Measurements from ENCODE around the gene RAB35.
A peak's percentile ranks its signal among the peaks of the same experiment; 100 is the strongest.
"Not testable (repeated sequence)": the region's sequence is repeated elsewhere in the genome, so short reads cannot be mapped to it uniquely, and the experiment has no call there.

Gene RAB35

GRCh38 chr12:120060196-120060595, 56.4 kb downstream of the RAB35 start:
- ATAC-seq (ENCODE audit: low read depth), result no peak
- DNase-seq (ENCODE audit: low spot score in 2 of 2), result no peak
- peaks cover 7% of the 10 kb centered on the region for H3K36me3 Mint-ChIP-seq
- H3K27me3 Mint-ChIP-seq, result no peaks in the 10 kb centered on the region
- H3K9me3 Mint-ChIP-seq, result no peaks in the 10 kb centered on the region
- no peak overlapping the region for H3K4me3 Mint-ChIP-seq
- H3K4me1 Mint-ChIP-seq, result no peaks in the 10 kb centered on the region
- no peak overlapping the region for H3K27ac Mint-ChIP-seq

- ATAC-seq (ENCODE audit: low read depth), result no peak
- Mint-ChIP-seq H3K36me3 (peaks cover 8% of the 10 kb centered on the region), H3K4me1 (peaks cover 2% of the 10 kb centered on the region), H3K4me3 (no peak overlapping the region), H3K27me3 (no peaks in the 10 kb centered on the region), H3K27ac (no peak overlapping the region), H3K9me3 (peaks cover 3% of the 10 kb centered on the region)
- DNase-seq (ENCODE audit: low spot score in 2 of 2), result no peak
These were observed 59.8 kb downstream of the RAB35 start for GRCh38 chr12:120056739-120057138.

- no peak overlapping the region for H3K4me3 Mint-ChIP-seq
- no peak overlapping the region for H3K27ac Mint-ChIP-seq
- ATAC-seq (ENCODE audit: low read depth) (no peak), DNase-seq (ENCODE audit: low spot score in 2 of 2) (no peak)
- H3K27me3 Mint-ChIP-seq, result no peaks in the 10 kb centered on the region
- H3K9me3 Mint-ChIP-seq, result peaks cover 4% of the 10 kb centered on the region
- peaks cover 2% of the 10 kb centered on the region for H3K4me1 Mint-ChIP-seq
- H3K36me3 Mint-ChIP-seq, result peaks cover 8% of the 10 kb centered on the region
These were observed 61.1 kb downstream of the RAB35 start for GRCh38 chr12:120055231-120056000.

GRCh38 chr12:120054293-120054692, 62.3 kb downstream of the RAB35 start:
- Mint-ChIP-seq H3K36me3 (peaks cover 8% of the 10 kb centered on the region), H3K9me3 (peaks cover 4% of the 10 kb centered on the region), H3K4me3 (no peak overlapping the region), H3K4me1 (peaks cover 2% of the 10 kb centered on the region), H3K27ac (no peak overlapping the region), H3K27me3 (no peaks in the 10 kb centered on the region)
- no peak for ATAC-seq (ENCODE audit: low read depth)
- no peak for DNase-seq (ENCODE audit: low spot score in 2 of 2)

GRCh38 chr12:120051535-120051934, 65.0 kb downstream of the RAB35 start:
- Mint-ChIP-seq H3K27me3 (no peaks in the 10 kb centered on the region), H3K9me3 (peaks cover 4% of the 10 kb centered on the region), H3K4me3 (no peak overlapping the region), H3K27ac (no peak overlapping the region), H3K4me1 (peaks cover 2% of the 10 kb centered on the region), H3K36me3 (peaks cover 8% of the 10 kb centered on the region)
- ATAC-seq (ENCODE audit: low read depth) (no peak), DNase-seq (ENCODE audit: low spot score in 2 of 2) (no peak)

- Mint-ChIP-seq H3K4me3 (no peak overlapping the region), H3K9me3 (peaks cover 4% of the 10 kb centered on the region), H3K27me3 (no peaks in the 10 kb centered on the region), H3K27ac (no peak overlapping the region), H3K36me3 (peaks cover 10% of the 10 kb centered on the region), H3K4me1 (peaks cover 2% of the 10 kb centered on the region)
- DNase-seq (ENCODE audit: low spot score in 2 of 2) (no peak), ATAC-seq (ENCODE audit: low read depth) (no peak)
These were observed 67.1 kb downstream of the RAB35 start for GRCh38 chr12:120049426-120049825.

GRCh38 chr12:120048263-120048662, 68.3 kb downstream of the RAB35 start:
- Mint-ChIP-seq H3K27me3 (no peaks in the 10 kb centered on the region), H3K27ac (peak overlapping the region; percentile 36), H3K9me3 (peaks cover 4% of the 10 kb centered on the region), H3K36me3 (peaks cover 11% of the 10 kb centered on the region), H3K4me1 (peaks cover 2% of the 10 kb centered on the region), H3K4me3 (no peak overlapping the region)
- ATAC-seq (ENCODE audit: low read depth) (no peak), DNase-seq (ENCODE audit: low spot score in 2 of 2) (no peak)

GRCh38 chr12:120047072-120047471, 69.5 kb downstream of the RAB35 start:
- Mint-ChIP-seq H3K27me3 (no peaks in the 10 kb centered on the region), H3K27ac (no peak overlapping the region), H3K36me3 (peaks cover 9% of the 10 kb centered on the region), H3K4me3 (no peak overlapping the region), H3K9me3 (peaks cover 2% of the 10 kb centered on the region), H3K4me1 (no peaks in the 10 kb centered on the region)
- no peak for ATAC-seq (ENCODE audit: low read depth)
- no peak for DNase-seq (ENCODE audit: low spot score in 2 of 2)

- DNase-seq (ENCODE audit: low spot score in 2 of 2); H3K9me3 Mint-ChIP-seq; H3K36me3 Mint-ChIP-seq; ATAC-seq (ENCODE audit: low read depth); H3K4me1 Mint-ChIP-seq; H3K27ac Mint-ChIP-seq; H3K27me3 Mint-ChIP-seq; H3K4me3 Mint-ChIP-seq: not testable (repeated sequence)
These were observed 71.2 kb downstream of the RAB35 start for GRCh38 chr12:120045367-120045766.

Data from memory B cell (primary cell).